RWPE2 (cell line): ENCODE results near the gene SGSM2.

Experiments
- ATAC-seq: fragments of 200-7000 bp; cut with Tn5 transposase; 3 replicates; pipeline ENCODE4 v1.9.1; 2021; ENCODE audit warnings: low read depth
- DNase-seq: peaks from one replicate; pipeline ENCODE4 v3.0.0-alpha.2; 2020; ENCODE audit warnings: low spot score
- H3K27ac ChIP-seq: fragments of 450-650 bp; 2 replicates; pipeline ENCODE4 v1.5.1; 2017; ENCODE audit warnings: mild to moderate bottlenecking; ENCODE audit not compliant: poor library complexity, severe bottlenecking
- H3K27me3 ChIP-seq: fragments of 250-450 bp; sonication (Bioruptor Pico); 2 replicates; pipeline ENCODE4 v1.5.1; 2021; ENCODE audit warnings: mild to moderate bottlenecking, moderate library complexity; ENCODE audit not compliant: insufficient read depth, poor library complexity, severe bottlenecking
- H3K36me3 ChIP-seq: fragments of 250-450 bp; sonication (Bioruptor Pico); 2 replicates; pipeline ENCODE4 v1.5.1; 2020; ENCODE audit warnings: low read depth, mild to moderate bottlenecking, moderate library complexity
- H3K4me1 ChIP-seq: fragments of 250-450 bp; sonication (Bioruptor Pico); 2 replicates; pipeline ENCODE4 v1.5.1; 2021; ENCODE audit warnings: mild to moderate bottlenecking, moderate library complexity; ENCODE audit not compliant: insufficient read depth, poor library complexity, severe bottlenecking
- H3K4me3 ChIP-seq: fragments of 250-450 bp; sonication (Bioruptor Pico); 2 replicates; pipeline ENCODE4 v1.5.1; 2021; ENCODE audit warnings: mild to moderate bottlenecking, moderate library complexity; ENCODE audit not compliant: severe bottlenecking
- H3K9me3 ChIP-seq: fragments of 250-450 bp; sonication (Bioruptor Pico); 2 replicates; pipeline ENCODE4 v1.5.1; 2021; ENCODE audit warnings: mild to moderate bottlenecking, moderate library complexity; ENCODE audit not compliant: severe bottlenecking
- TF ChIP-seq, protein P1 (sequence below): fragments of 450-650 bp; IDR thresholded peaks from one replicate; pipeline ENCODE4 v1.5.1; 2017; ENCODE audit warnings: mild to moderate bottlenecking, moderate library complexity; ENCODE audit not compliant: poor library complexity, severe bottlenecking

Gene SGSM2

DNA sequence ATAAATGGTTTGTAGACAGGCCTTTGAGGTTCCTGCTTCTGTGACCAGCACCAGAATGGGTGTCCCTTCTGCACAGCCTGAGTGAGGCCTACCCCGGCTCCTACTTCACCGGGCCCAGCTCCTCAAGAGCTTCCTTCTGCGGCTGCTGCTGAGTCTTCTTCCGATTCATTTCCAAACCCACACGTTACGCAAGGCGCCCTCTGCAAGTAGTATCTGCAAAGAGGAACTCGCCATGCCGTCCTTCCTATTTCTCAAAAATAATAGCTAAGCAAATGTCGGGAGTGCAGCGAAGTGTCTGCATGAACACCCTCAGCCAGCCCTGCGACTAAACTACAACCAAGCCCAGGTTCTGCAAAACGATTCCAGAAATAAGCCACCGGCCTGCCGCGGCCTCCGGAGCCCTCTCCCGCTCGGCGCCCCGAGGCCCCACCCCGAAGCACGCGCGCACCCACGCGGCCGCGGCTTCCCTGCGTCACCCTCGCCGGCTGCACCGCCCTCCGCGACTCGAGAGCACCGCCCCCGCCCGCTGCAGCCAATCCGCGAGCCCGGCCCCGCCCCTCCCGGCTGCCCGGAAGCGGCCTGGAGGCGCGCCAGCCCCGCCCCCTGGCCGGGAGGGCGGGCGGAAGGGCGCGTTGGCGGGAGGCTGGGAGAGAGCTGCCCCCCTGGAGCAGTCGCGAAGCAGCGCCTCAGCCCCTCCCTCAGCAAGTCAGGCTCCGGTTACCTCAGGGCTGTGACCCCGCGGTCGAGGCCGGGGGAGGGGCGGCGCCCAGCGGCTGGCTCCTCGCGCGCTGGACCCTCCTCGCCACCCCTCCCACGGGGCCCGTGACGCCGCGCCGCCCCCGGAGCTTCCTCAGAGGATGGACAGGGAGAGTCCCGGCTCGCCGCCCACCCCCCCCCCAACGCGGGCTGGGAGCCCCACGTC, 55.2 kb downstream of the SGSM2 start:
- peak overlapping the region; percentile 94 for H3K27ac ChIP-seq

DNA sequence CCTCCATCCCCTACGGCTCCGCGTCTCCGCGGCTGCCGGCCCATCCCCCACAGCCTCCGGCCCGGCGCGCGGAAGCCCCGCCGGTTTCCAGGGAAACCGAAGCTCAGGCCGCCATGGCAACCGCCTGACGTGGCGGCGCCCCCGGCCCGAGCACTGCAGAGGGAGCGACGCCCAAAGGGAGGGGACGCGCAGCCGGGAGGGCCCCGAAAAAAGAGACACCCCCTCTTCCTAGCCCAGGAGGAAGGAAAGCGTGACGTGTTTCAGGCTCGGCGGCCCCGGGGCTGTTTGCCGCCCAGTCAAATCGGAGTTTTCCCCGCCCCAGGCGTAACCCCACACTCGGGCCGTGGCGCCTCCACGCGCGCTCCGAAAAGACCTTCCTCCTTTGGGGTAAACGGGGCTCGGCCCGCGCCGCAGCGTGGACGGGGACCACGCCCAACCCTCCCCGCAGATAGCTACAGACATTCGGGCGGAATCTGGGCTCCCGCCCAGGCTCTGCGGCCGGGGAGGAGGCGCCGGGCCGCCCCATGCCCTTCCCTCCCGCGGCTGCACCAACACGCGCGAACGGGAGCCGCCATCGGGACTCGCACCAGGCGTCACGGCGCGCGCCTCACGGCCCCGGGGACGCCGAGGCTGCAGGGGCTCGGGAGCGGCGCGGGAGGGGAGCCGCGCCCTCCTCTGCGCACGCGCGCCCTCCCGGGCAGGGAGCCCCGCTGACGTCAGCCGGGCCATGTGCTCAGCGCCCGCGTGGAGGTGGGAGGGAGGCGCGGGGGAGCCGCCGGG, 56.1 kb downstream of the SGSM2 start:
- H3K9me3 ChIP-seq, result no peaks in the 10 kb centered on the region
- DNase-seq (peak; percentile 87), ATAC-seq (peak; percentile 18)
- no peaks in the 10 kb centered on the region for H3K27me3 ChIP-seq
- peaks cover 16% of the 10 kb centered on the region for H3K4me1 ChIP-seq
- peak overlapping the region; percentile 59 for H3K4me3 ChIP-seq
- H3K27ac ChIP-seq, result peak overlapping the region; percentile 94
- no peaks in the 10 kb centered on the region for H3K36me3 ChIP-seq
- TF ChIP-seq, protein P1, sequence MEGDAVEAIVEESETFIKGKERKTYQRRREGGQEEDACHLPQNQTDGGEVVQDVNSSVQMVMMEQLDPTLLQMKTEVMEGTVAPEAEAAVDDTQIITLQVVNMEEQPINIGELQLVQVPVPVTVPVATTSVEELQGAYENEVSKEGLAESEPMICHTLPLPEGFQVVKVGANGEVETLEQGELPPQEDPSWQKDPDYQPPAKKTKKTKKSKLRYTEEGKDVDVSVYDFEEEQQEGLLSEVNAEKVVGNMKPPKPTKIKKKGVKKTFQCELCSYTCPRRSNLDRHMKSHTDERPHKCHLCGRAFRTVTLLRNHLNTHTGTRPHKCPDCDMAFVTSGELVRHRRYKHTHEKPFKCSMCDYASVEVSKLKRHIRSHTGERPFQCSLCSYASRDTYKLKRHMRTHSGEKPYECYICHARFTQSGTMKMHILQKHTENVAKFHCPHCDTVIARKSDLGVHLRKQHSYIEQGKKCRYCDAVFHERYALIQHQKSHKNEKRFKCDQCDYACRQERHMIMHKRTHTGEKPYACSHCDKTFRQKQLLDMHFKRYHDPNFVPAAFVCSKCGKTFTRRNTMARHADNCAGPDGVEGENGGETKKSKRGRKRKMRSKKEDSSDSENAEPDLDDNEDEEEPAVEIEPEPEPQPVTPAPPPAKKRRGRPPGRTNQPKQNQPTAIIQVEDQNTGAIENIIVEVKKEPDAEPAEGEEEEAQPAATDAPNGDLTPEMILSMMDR, result no peak

More for the DNA sequence above, 55.2 kb downstream of the SGSM2 start:
- ATAC-seq, result peak; percentile 45
- Histone ChIP-seq H3K9me3 (no peaks in the 10 kb centered on the region), H3K36me3 (no peaks in the 10 kb centered on the region), H3K4me1 (peaks cover 16% of the 10 kb centered on the region), H3K4me3 (peak overlapping the region; percentile 59), H3K27me3 (no peaks in the 10 kb centered on the region)
- TF ChIP-seq, protein P1, result no peak
- peak; percentile 95 for DNase-seq

DNA sequence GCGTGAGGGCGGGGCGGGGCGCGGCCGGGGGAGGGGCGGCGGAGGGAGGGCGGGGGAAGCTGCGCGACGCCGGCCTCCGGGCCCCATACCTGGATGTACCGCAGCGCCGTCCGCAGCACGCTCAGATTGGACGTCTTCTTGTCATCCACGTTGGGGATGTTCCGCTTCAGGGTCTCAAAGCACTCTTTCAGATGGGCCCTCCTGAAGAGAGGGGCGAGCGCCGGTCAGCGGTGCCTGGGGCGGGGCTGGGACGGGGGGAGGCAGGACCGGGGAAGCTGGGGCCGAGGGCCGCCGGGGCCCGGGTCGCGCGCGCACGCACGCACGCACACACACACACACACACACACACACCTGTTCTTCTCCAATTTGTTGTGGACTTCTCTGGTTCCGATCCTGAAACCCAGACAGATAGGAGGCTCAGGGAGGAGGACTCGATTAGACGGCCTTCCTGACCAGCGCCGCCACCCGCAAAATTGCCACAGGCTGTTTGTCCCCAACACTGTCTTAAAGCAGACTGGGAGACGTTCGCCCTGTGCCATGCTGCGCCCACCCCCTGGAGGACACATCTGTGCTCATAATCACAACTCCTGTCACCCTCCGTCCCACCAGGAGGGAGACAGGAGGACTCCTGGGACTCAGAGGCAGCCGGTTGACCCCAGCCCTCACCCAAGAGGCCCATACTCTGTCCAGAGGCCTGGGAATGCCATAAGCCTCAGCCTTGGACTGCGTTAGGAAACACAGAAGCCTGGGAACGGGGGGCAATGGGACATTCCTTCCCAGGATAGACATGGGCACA, 56.9 kb downstream of the SGSM2 start:
- TF ChIP-seq, protein P1, result no peak
- H3K4me1 ChIP-seq, result peaks cover 16% of the 10 kb centered on the region
- no peaks in the 10 kb centered on the region for H3K36me3 ChIP-seq
- H3K27me3 ChIP-seq, result no peaks in the 10 kb centered on the region
- ATAC-seq (no peak), DNase-seq (no peak)
- H3K9me3 ChIP-seq, result no peaks in the 10 kb centered on the region
- H3K27ac ChIP-seq, result peak overlapping the region; percentile 94
- H3K4me3 ChIP-seq, result peak overlapping the region; percentile 59

DNA sequence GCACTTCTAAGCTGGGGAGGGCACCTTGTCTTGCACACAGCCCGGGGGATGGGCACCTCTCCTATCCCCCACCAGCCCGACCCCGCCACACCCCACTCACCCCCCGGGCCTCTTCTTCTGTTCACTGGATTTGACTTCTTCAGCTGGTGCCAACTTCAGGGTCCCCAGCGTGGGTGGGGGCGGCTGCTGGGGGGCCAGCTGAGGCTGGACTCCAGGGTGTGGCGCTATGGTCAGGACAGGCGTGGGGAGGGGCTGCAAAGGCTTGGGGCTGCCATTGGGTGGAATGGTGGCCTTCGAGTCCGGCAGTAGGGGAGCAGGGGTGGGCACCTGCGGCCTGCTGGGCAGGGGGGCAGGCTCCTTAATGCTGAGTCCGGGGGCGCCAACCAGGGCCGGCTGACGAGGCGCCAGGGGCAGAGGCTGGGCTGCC, 57.5 kb downstream of the SGSM2 start:
- H3K4me1 ChIP-seq, result peaks cover 16% of the 10 kb centered on the region
- DNase-seq (no peak), ATAC-seq (no peak)
- TF ChIP-seq, protein P1, result no peak
- H3K9me3 ChIP-seq, result no peaks in the 10 kb centered on the region
- H3K4me3 ChIP-seq, result no peak overlapping the region
- H3K27ac ChIP-seq, result peak overlapping the region; percentile 94
- H3K36me3 ChIP-seq, result no peaks in the 10 kb centered on the region
- H3K27me3 ChIP-seq, result no peaks in the 10 kb centered on the region
